IPS DF 4.7 (cell line): ENCODE results near the gene BMP8B.
A peak's percentile ranks its signal among the peaks of the same experiment; 100 is the strongest.

Experiments used
- DNase-seq: peaks from one replicate; pipeline ENCODE4 v3.0.0-alpha.2; 2013; ENCODE audit warnings: low spot score; ENCODE audit errors: extremely low read depth

The BMP8B gene

DNA sequence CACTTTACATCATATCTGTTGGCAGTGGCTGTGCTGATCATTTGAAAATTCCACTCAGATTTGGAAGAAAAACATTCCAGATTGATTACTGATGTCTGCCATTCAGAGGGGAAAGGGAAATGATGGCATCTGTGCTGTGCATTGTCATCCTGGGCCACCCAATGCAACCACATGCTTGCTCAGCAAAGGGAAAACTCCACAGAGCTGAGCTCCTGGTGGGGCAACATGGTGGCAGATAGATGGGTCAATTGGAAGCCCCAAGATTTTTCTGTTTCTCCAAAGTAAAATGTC lies 29.3 kb downstream of the BMP8B start:
- DNase-seq: no peak

DNA sequence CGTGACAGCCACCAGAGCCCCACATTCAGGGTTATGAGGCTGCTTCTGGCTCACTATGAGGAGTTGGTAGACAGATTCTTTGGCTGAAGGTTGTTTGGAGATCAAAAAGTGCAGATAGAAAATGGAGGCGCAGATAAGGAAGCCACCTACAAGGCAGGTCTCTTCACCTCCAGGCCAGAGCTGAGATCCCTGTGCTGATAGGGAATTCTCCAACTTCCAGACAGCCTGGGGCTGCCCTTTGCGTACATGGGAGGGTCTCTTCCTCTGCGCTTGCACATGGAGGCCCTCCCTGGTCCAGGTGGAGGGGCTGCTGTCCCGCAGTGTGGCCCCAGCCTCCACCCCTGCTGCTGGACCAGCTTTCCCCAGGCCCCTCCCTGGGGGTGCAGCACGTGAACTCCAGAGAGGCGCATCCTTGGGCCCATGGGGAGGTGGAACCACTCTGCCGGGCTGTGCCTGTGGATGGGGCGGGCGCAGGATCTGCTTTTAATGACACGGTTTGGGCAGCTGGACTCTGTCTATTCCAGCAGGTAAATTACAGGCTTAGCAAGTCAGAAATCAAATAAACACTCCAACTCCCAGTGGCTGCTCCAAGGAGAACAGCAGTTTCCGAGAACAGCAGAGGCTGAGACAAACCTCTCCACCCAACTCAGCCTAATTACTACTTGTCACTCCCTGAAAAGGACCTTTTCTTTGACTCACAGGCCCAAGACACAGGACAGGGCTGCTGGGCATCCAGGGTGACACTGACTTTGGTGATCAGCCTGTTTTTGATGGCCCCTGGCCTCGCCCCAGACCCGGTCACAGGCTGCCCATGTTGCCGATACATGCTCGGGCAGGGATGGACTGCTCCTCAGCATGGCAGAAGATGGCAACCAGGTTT lies 29.9 kb downstream of the BMP8B start:
- no peak for DNase-seq

DNA sequence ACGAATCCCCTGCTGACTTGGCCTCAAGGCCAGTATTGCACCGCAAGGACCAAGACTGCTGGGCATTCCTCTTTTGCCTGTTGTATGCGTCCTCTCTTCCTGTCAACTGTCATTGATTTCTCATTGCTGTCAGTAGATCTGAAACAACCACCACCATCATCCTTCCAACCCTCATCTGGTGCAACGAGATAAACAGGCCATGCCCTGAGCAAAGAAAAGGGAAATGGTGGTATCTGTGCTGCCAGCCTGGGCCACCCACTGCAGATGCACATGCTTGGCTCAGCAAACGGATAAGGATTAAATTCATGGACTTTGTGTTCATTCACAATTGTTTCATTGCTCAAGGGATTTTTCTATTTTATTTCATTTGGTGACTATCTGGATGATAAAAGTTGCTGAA lies 31.2 kb downstream of the BMP8B start:
- DNase-seq: no peak

DNA sequence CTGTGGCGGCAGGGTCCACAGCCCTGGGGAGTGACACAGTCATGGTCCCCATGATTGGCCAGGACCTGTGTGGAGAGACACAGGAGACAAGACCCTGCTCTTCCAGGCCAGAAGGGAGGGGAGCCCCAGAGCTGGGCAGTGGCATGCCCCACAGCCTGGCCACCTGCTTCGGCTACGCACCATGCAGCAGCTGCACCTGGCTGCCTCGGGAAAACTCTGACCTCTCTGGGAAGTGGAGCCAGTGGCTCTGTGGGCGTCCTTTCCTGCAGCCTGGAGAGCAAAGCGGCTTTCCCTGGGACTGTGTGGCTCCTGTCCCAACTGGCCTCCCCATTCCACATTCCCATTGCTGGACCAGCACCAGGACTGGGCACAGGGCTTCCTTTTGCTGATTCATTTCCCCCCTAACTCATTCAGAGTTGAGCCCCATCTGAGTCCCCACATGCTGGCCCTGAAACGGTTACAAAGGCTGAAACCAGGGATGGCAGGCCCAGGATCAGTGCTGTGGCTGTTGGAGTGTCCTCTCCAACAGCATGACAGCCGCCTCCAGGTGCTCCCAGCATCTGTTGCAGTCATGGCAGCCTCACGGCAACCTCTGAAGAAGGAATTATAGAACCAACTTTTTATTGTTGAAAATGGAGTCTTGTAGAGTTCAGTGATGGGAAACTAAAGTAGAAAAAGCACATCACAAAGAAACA lies 32.6 kb downstream of the BMP8B start:
- DNase-seq: no peak

DNA sequence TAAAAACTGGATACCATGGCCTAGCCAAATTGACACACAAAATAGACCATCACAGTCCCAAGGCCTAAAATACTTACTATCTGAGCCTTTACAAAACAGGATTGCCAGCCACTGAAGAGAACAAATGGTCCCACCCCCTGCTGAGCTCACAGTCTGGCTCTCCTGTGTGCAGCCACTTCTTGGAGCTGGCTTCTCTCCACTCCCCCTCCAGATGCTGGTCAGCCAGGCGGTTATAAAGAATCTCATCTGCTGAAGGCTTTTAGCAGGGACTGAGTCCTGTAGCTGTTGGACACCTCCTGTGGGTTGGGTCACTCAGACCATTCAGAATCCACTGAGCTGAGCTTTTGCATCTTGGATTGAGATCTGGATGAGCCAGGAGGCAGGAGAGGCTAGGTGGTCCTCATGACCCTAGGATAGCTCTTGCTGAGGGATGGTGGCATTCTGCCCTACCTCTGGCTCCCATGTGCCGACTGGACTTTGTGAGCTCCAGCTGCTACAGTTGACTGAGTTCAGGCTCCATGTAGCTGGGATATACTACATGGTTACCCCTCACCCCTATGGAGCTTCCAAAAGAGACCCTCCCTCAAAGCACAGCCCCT lies 33.7 kb downstream of the BMP8B start:
- no peak for DNase-seq

DNA sequence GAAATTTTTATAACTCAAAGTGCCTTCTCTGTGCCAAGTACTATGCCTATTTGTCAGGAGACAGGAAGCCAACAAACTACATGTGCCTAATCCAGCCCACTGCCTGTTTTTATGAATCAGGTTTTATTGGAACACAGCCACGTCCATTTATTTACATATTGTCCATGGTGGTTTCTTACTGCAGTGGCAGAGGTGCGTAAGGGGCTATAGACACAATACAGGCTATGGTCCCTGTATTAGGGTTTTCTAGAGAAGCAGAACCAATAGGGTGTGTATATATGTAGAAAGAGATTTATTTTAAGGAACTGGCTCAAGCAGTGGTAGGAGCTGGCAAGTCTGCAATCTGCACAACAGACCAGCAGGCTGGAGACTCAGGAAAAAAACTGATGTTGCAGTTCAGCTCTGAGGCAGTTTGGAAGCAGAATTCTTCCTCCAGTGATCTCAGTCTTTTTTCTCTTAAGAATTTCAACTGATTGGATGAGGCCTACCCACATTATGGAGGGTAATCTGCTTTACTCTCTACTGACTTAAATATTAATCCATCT lies 34.6 kb downstream of the BMP8B start:
- no peak for DNase-seq

DNA sequence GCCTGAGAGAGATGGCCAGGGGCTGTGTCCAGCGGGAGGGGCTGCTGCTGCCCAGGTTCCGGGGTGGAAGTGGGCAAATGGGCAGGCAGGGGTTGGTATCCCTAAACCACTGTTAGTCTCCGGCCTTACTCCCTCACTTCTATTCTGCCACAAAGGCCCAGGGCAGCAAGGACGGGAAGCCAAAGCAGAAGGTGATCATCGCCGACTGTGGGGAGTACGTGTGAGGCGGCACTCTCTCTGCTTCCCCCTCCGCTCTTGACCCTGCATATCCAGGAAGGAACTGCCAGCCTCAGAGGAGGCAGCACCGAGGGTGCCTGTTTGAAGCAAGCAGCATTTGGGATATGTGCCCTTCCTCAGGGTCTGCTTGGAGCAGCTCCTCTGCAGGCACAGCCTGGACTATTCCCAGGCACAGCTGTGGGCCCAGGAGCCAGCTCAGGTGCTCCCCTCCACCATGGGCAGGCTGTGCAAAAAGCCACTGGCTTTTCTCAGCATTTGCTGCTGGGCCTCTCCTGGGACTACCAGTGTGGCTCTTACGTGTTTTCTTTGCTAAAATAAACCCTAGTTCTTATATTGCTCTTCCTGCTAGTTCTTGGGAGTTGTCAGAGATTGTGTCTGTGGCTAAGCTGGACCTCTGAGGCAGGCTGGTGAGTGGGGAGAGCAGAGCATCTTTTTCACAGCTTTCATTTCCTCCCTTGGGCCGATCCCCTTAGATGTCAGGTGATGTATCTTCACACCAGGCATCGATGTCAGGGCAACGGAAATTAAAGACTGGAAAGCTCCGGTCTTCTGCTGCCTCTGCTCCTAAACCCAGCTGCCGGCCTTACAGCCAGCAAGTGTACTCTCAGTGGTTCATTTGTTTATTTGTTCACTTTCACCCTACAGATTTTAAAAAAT lies 35.3 kb downstream of the BMP8B start:
- no peak for DNase-seq

DNA sequence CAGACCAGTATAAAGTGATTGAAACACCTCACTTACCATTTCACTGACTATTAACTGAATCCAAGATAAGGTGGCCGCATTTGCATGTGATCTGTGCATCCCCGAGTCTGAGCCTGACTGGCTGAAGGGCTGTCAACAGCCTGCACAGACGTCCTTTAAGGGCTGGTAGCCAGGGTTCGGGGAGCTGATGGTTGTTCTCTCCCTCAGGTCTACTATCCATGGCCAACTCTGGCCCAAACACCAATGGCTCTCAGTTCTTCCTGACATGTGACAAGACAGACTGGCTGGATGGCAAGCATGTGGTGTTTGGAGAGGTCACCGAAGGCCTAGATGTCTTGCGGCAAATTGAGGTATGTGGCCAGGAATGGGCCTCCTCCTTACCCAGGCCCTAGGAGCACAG lies 36.0 kb downstream of the BMP8B start:
- DNase-seq: no peak

DNA sequence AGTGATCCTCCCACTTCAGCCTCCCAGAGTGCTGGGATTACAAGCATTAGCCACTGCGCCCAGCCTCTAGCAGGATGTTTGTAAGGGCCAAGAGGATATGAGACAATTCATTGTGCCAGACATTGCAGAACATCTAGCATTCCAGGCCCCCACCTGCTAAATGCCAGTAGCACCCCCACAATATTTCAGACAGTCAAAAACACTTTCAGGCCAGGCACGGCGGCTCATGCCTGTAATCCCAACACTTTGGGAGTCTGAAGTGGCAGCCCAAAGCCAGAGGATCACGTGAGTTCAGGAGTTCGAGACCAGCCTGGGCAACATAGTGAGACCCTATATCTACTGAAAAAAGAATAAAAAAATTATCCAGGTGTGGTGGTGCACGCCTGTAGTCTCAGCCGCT lies 37.1 kb downstream of the BMP8B start:
- no peak for DNase-seq

DNA sequence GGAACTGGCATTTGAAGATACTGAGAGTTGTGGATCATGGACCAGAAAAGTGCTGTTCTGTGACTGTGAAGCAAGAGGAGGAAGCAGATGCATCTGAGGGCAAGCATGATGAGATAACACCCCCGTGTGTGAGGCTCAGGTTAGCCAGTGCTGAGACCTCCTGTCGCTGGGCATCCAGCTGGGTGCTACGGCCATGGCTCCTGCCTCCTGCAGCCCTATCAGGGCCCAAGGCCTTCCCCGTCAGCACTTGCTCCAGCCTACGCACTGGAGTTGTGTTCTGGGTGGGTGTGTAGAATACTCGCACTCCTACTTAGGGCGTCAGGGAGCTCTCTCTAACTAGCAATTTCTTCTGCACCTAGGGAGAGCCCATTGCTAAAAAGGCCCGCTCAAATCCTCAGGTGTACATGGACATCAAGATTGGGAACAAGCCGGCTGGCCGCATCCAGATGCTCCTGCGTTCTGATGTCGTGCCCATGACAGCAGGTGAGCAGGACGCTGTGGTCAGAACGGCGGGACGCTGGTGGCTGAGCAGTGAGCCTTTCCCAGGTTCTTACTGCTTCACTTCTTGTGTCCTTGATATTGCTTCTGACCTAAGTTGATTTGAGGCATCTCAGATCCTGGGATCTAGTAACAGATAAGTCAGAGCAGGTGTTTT lies 43.5 kb downstream of the BMP8B start:
- DNase-seq: no peak

DNA sequence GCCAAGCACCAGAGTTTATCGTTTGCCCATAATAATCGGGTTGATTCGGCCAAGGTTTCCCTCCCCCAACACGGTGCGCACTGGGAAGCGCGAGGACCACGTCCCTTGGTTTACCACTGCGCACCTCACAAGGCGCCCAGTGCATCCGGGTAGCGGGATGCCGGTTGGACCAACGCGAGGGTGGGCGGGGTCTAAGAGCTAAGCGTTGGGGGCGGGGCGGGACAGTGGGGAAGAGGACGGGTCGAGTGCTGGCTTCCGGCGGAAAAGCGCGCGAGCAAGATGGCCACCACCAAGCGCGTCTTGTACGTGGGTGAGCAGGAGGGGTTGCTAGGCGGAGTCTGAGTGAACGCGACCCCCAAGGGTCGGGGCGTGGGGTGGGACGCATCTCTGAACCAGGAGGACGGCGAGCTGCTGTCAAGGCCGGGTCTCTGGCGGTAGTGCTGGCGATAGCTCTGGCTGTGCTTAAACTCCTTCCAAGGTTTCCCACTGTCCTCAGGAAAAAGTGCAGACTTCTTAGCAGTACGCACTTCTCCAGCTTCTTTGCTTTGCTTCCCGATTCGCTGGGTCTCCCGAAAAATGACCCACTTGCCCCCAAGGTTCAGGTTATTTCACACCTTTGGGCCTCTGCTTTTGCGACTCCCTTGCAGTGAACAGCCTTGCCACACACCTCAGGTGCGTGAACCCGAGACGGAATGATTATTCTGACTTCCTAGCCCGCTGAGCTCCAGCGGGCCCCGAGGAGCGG lies 49.9 kb downstream of the BMP8B start, which contains the start of gene PPIE:
Gene PPIE (plus strand): TSS at position 261 of the 745 bp plus-strand sequence. CDS start 19 bp downstream, at position 280.
- peak; percentile 60 for DNase-seq

DNA sequence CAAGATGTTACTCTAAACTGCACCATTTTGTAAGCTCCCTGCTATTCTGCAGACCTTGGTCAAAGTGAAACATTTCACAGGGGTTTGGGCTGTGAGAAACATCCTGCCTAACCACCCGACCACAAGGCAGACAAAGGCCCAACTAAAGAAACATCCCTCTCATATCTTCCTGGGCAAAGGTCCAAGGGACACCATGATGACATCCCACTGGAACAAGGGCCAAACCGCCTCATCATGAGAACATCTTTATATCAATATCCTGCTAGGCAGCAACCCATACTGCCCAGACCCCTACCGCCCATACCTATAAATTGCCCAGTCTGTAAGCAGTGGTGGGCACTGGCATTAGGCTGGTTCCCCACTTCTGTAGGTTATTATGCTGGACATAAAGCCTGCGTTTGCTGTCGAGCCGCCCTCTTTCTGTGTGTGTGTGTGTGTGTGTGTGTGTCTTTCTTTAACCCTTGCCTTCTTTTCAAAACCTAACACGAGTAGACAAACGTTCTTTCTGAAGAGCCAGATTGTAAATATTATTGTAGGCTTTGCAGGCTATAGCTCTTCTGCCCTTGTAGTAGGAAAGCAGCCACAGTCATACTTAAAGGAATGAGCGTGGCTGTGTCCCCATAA lies 51.0 kb downstream of the BMP8B start:
- DNase-seq: no peak

DNA sequence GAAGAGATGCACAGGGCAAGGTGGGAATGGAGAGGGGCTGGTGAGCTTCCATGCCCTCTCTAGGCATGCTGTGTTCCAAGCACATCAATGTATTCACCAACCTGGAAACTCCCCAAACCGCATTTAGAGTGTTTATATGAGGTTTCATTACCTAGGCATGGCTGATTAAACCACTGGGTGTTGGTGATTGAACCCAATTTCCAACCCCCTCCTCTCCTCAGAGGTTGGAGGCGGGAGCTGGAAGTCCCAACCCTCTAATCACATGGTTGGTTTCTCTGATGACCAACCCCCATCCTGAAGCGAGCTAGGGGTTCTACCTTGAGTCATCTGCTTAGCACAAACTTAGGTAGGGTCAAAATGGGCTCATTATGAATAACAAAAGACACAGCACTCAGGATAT lies 52.9 kb downstream of the BMP8B start:
- DNase-seq: no peak

DNA sequence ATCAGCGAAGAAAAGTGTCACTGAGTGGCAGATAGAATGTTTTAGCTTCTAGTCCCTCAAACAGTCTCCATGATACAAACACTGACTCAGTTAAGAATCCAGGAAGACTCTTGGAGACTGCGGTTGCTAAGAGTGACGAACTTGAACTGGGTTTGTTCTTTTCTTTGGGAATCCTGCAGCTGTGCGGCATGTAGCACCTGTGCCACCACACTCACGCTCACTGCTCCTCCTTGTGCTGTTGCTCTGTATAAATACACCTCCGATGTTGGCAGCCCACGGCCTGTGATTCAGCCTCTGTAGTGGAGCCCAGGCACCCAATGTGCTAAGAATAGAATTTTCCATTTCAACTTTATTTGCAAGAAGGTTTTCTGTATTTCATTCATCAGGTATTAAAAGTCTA lies 55.5 kb downstream of the BMP8B start:
- DNase-seq: no peak

DNA sequence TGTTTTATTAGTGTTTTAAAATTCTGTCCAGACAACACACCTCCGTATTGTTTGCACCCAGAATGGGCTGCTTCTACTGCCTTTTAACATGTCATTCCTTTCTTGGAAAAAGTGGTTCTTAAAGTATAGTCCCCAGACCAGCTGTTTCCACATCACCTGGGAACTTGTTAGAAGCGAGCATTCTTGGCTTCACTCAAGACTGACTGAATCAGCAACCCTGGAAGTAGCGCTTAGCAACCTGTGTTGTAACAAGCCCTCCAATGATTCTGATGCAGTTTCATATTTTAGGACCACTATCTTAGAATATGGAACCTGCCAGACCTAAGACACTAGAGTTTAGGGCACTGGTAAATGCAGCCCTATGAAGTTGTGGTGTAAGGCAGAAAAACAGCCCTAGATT lies 55.9 kb downstream of the BMP8B start:
- no peak for DNase-seq

DNA sequence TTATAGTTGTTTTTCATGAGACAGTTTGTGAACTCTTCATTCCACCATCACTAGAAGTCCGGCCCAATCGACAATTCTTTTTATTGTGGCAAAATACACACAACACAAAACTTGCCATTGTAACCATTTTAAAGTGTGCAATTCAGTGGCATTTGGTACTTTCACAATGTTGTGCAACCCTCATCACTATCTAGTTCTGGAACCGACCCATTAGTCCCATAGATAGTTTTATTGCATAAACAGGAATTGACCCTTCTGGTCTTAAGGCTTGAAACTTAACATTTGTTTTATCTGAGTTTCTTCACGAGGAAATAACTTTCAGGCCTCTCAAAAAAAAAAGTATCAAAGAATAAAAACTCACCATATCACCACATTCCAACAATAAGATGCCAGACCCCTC lies 58.8 kb downstream of the BMP8B start:
- no peak for DNase-seq

DNA sequence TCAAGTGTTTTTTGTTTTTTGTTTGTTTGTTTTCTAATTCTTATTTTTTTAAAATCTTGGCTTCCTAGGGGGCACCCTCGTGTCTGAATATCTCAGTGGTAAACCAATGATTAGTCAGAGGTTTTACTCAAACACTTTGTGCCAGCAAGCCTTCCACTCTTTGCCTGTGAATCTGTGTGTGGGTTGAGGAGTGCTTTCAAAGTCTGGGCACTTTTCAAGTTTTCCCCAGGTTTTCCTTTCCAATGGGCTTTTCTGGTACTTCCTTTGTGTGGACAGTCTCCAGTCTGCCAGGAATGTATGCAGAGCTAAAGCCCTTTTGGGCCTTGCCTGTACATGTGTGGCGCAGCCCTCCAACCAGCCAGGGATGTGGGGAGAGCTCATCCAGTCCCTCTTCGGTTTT lies 59.6 kb downstream of the BMP8B start:
- DNase-seq: no peak

DNA sequence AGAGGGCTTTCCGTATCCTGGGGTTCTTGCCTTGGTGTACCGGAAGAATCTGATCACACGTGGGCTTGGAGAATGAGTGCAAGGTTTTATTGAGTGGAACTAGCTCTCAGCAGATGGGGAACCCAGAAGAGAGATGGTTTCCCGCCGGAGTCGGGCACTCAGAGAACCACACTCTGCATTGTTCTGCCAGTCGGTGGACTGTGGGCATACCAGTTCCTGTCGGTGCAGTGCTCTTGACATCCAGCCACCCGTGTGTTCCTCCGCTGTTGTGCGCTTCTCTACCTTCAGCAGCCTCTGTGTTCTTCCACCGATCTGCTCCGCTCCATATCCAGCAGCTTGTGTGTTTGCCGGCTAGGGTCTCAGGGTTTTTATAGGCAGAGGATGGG lies 60.7 kb downstream of the BMP8B start:
- DNase-seq: no peak

DNA sequence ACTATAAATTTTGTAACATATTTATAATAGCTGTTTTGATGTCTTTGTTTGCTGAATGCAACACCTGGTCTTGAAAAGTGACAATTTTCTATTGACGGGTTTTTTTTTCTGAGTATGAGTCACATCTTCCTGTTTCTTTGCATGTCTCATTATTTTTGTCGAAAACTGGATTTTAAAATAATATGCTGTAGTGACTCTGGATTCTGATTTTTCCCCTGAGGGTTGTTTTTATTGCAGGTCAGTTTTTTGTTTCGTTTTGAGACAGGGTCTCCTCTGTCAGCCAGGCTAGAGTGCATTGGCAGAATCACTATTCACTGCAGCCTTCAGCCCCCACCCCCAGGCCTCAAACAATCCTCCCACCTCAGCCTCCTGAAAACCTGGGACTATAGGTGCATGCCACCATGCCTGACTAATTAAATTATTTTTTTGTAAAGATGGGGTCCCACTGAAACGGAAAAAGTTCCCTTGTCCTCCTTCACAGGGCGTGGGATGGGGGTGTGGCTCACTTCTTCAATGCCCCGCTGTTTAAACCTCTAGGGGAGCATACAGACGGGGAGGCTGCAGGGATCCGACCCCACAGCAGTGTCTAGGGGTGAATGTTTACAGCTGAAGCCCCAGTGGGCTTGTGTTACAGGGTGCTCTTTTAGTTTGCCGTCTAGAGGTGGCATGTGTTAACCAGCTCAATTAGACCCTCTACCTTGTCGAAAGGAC lies 61.3 kb downstream of the BMP8B start:
- no peak for DNase-seq
